ENCODE data around the gene R3HDM1. TPM values are rescaled to one million over a fixed set of nuclear protein-coding genes. Genes with fewer than 3 reads are reported as not detected.
"Not testable (repeated sequence)": the region's sequence is repeated elsewhere in the genome, so short reads cannot be mapped to it uniquely, and the experiment has no call there.

R3HDM1 gene
- total and polyA plus RNA-seq, 2 donors = 13.5 to 27.5 TPM

GRCh38 chr2:135533545-135533944 lies 2.3 kb downstream of the R3HDM1 start:
- H3K27ac ChIP-seq (ENCODE audit: low read depth); H3K4me1 ChIP-seq (ENCODE audit: insufficient read depth); H3K36me3 ChIP-seq (ENCODE audit: insufficient read depth); DNase-seq (ENCODE audit: extremely low spot score); H3K4me3 ChIP-seq (ENCODE audit: low read depth, low read length): not testable (repeated sequence)
- 98% methylated on average over 15 of the region's 15 CpGs for WGBS

- Histone ChIP-seq H3K36me3 (ENCODE audit: insufficient read depth) (no peaks in the 10 kb centered on the region), H3K27ac (ENCODE audit: low read depth) (no peak overlapping the region), H3K4me1 (ENCODE audit: insufficient read depth) (no peaks in the 10 kb centered on the region), H3K4me3 (ENCODE audit: low read depth, low read length) (no peak overlapping the region)
- DNase-seq (ENCODE audit: extremely low spot score) = no peak
- WGBS = 91% methylated on average over 3 of the region's 3 CpGs
Observed at GRCh38 chr2:135546436-135546835, 15.2 kb downstream of the R3HDM1 start.

GRCh38 chr2:135547311-135547710 lies 16.0 kb downstream of the R3HDM1 start:
- H3K36me3 ChIP-seq (ENCODE audit: insufficient read depth) = no peaks in the 10 kb centered on the region
- H3K4me3 ChIP-seq (ENCODE audit: low read depth, low read length) = no peak overlapping the region
- DNase-seq (ENCODE audit: extremely low spot score) = no peak
- no peak overlapping the region for H3K27ac ChIP-seq (ENCODE audit: low read depth)
- WGBS = 98% methylated on average over 3 of the region's 3 CpGs
- no peaks in the 10 kb centered on the region for H3K4me1 ChIP-seq (ENCODE audit: insufficient read depth)

- DNase-seq (ENCODE audit: extremely low spot score) = no peak
- Histone ChIP-seq H3K4me3 (ENCODE audit: low read depth, low read length) (no peak overlapping the region), H3K27ac (ENCODE audit: low read depth) (no peak overlapping the region), H3K36me3 (ENCODE audit: insufficient read depth) (no peaks in the 10 kb centered on the region), H3K4me1 (ENCODE audit: insufficient read depth) (no peaks in the 10 kb centered on the region)
- 88% methylated on average over 5 of the region's 5 CpGs for WGBS
Observed at GRCh38 chr2:135551356-135551755, 20.1 kb downstream of the R3HDM1 start.

GRCh38 chr2:135552887-135553286 lies 21.6 kb downstream of the R3HDM1 start:
- 93% methylated on average over 4 of the region's 4 CpGs for WGBS
- no peak overlapping the region for H3K4me3 ChIP-seq (ENCODE audit: low read depth, low read length)
- DNase-seq (ENCODE audit: extremely low spot score) = no peak

GRCh38 chr2:135555311-135555710 lies 24.0 kb downstream of the R3HDM1 start:
- no peak overlapping the region for H3K4me3 ChIP-seq (ENCODE audit: low read depth, low read length)
- DNase-seq (ENCODE audit: extremely low spot score) = no peak
- H3K36me3 ChIP-seq (ENCODE audit: insufficient read depth) = no peaks in the 10 kb centered on the region
- H3K4me1 ChIP-seq (ENCODE audit: insufficient read depth) = no peaks in the 10 kb centered on the region
- 87% methylated on average over 4 of the region's 4 CpGs for WGBS
- H3K27ac ChIP-seq (ENCODE audit: low read depth) = no peak overlapping the region

More at GRCh38 chr2:135552887-135553286, 21.6 kb downstream of the R3HDM1 start:
- Histone ChIP-seq H3K27ac (ENCODE audit: low read depth) (no peak overlapping the region), H3K4me1 (ENCODE audit: insufficient read depth) (no peaks in the 10 kb centered on the region), H3K36me3 (ENCODE audit: insufficient read depth) (no peaks in the 10 kb centered on the region)

GRCh38 chr2:135557530-135557929 lies 26.2 kb downstream of the R3HDM1 start:
- Histone ChIP-seq H3K4me1 (ENCODE audit: insufficient read depth) (no peaks in the 10 kb centered on the region), H3K4me3 (ENCODE audit: low read depth, low read length) (no peak overlapping the region), H3K27ac (ENCODE audit: low read depth) (no peak overlapping the region), H3K36me3 (ENCODE audit: insufficient read depth) (peaks cover 2% of the 10 kb centered on the region)
- no peak for DNase-seq (ENCODE audit: extremely low spot score)
- WGBS = 84% methylated on average over 1 of the region's 1 CpG

- Histone ChIP-seq H3K4me3 (ENCODE audit: low read depth, low read length) (no peak overlapping the region), H3K4me1 (ENCODE audit: insufficient read depth) (no peaks in the 10 kb centered on the region), H3K27ac (ENCODE audit: low read depth) (no peak overlapping the region), H3K36me3 (ENCODE audit: insufficient read depth) (peaks cover 3% of the 10 kb centered on the region)
- DNase-seq (ENCODE audit: extremely low spot score) = no peak
- 96% methylated on average over 4 of the region's 4 CpGs for WGBS
Observed at GRCh38 chr2:135561925-135562324, 30.6 kb downstream of the R3HDM1 start.

- WGBS = 97% methylated on average over 4 of the region's 4 CpGs
- H3K36me3 ChIP-seq (ENCODE audit: insufficient read depth) = peaks cover 5% of the 10 kb centered on the region
- DNase-seq (ENCODE audit: extremely low spot score) = no peak
- H3K27ac ChIP-seq (ENCODE audit: low read depth) = no peak overlapping the region
- H3K4me3 ChIP-seq (ENCODE audit: low read depth, low read length) = no peak overlapping the region
- H3K4me1 ChIP-seq (ENCODE audit: insufficient read depth) = no peaks in the 10 kb centered on the region
Observed at GRCh38 chr2:135563793-135564192, 32.5 kb downstream of the R3HDM1 start.

GRCh38 chr2:135570884-135571283 lies 39.6 kb downstream of the R3HDM1 start:
- no peaks in the 10 kb centered on the region for H3K4me1 ChIP-seq (ENCODE audit: insufficient read depth)
- peaks cover 3% of the 10 kb centered on the region for H3K36me3 ChIP-seq (ENCODE audit: insufficient read depth)
- no peak for DNase-seq (ENCODE audit: extremely low spot score)
- no peak overlapping the region for H3K27ac ChIP-seq (ENCODE audit: low read depth)
- no peak overlapping the region for H3K4me3 ChIP-seq (ENCODE audit: low read depth, low read length)
- WGBS = 93% methylated on average over 2 of the region's 2 CpGs

GRCh38 chr2:135573620-135574019 lies 42.3 kb downstream of the R3HDM1 start:
- no peak for DNase-seq (ENCODE audit: extremely low spot score)
- no peak overlapping the region for H3K4me3 ChIP-seq (ENCODE audit: low read depth, low read length)
- H3K36me3 ChIP-seq (ENCODE audit: insufficient read depth) = peaks cover 2% of the 10 kb centered on the region
- H3K4me1 ChIP-seq (ENCODE audit: insufficient read depth) = no peaks in the 10 kb centered on the region
- 95% methylated on average over 1 of the region's 1 CpG for WGBS
- H3K27ac ChIP-seq (ENCODE audit: low read depth) = no peak overlapping the region

- H3K36me3 ChIP-seq (ENCODE audit: insufficient read depth) = no peaks in the 10 kb centered on the region
- H3K4me1 ChIP-seq (ENCODE audit: insufficient read depth) = no peaks in the 10 kb centered on the region
- 98% methylated on average over 3 of the region's 3 CpGs for WGBS
- H3K4me3 ChIP-seq (ENCODE audit: low read depth, low read length) = no peak overlapping the region
- DNase-seq (ENCODE audit: extremely low spot score) = no peak
- no peak overlapping the region for H3K27ac ChIP-seq (ENCODE audit: low read depth)
Observed at GRCh38 chr2:135581282-135581681, 50.0 kb downstream of the R3HDM1 start.

- no peak for DNase-seq (ENCODE audit: extremely low spot score)
- WGBS = 59% methylated on average over 2 of the region's 2 CpGs
Observed at GRCh38 chr2:135582383-135582782, 51.1 kb downstream of the R3HDM1 start.

GRCh38 chr2:135585586-135585985 lies 54.3 kb downstream of the R3HDM1 start:
- no peaks in the 10 kb centered on the region for H3K36me3 ChIP-seq (ENCODE audit: insufficient read depth)
- WGBS = 84% methylated on average over 2 of the region's 2 CpGs
- no peaks in the 10 kb centered on the region for H3K4me1 ChIP-seq (ENCODE audit: insufficient read depth)
- no peak overlapping the region for H3K4me3 ChIP-seq (ENCODE audit: low read depth, low read length)
- H3K27ac ChIP-seq (ENCODE audit: low read depth) = no peak overlapping the region
- no peak for DNase-seq (ENCODE audit: extremely low spot score)

More at GRCh38 chr2:135582383-135582782, 51.1 kb downstream of the R3HDM1 start:
- no peak overlapping the region for H3K27ac ChIP-seq (ENCODE audit: low read depth)
- no peak overlapping the region for H3K4me3 ChIP-seq (ENCODE audit: low read depth, low read length)
- H3K36me3 ChIP-seq (ENCODE audit: insufficient read depth) = no peaks in the 10 kb centered on the region
- H3K4me1 ChIP-seq (ENCODE audit: insufficient read depth) = no peaks in the 10 kb centered on the region

GRCh38 chr2:135586148-135586547 lies 54.9 kb downstream of the R3HDM1 start:
- DNase-seq (ENCODE audit: extremely low spot score) = no peak
- 66% methylated on average over 1 of the region's 1 CpG for WGBS
- H3K4me1 ChIP-seq (ENCODE audit: insufficient read depth) = no peaks in the 10 kb centered on the region
- no peak overlapping the region for H3K27ac ChIP-seq (ENCODE audit: low read depth)
- no peak overlapping the region for H3K4me3 ChIP-seq (ENCODE audit: low read depth, low read length)
- no peaks in the 10 kb centered on the region for H3K36me3 ChIP-seq (ENCODE audit: insufficient read depth)
